Hypothalamus (tissue), 51 donors: ENCODE data around the gene MRPL18.

Experiments
- DNase-seq, 51 donors: peaks; one replicate each; lab custom pipeline; 2025; lab: John Stamatoyannopoulos, UW

The MRPL18 gene

DNA sequence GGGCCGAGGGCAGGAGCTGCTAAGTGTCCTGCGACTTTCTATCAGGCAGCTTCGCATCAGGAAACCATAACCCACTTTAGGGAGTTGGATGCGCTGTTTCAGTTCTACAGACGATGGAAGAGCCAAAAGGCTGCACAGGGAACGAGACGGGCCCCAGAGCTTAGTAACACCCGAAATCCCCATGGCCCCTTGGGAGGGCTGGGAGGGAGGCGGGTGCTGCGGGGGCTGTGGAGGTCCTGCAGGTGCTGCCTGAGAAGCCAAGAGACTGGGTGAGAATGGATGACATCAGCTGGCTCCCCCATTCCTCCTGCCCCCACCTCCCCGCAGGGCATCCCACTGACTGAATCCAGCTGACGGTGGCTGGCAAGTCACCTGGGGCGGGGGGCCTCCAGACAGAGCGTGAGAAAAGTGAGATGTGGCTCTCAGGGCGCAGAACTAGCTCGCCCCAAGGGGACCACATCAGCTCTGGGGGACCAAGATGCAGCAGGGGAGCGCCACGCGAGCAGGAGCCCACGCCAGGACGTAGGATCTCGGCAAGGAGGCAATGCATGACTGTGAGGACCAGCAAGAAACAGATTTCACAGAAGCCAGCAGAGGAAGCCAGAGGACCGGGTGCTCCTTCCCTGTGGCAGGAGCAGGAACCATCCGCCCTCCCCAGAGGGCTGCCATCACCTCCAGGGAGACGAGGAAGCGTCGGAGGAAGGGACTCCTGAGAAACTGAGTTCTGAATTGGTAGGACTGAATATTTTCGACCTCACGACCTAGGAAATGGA is 46.6 kb downstream of the MRPL18 start:
- DNase-seq, result no peak

- no peak for DNase-seq
Measured at GRCh38 chr6:159837511-159837910, 47.2 kb downstream of the MRPL18 start.

DNA sequence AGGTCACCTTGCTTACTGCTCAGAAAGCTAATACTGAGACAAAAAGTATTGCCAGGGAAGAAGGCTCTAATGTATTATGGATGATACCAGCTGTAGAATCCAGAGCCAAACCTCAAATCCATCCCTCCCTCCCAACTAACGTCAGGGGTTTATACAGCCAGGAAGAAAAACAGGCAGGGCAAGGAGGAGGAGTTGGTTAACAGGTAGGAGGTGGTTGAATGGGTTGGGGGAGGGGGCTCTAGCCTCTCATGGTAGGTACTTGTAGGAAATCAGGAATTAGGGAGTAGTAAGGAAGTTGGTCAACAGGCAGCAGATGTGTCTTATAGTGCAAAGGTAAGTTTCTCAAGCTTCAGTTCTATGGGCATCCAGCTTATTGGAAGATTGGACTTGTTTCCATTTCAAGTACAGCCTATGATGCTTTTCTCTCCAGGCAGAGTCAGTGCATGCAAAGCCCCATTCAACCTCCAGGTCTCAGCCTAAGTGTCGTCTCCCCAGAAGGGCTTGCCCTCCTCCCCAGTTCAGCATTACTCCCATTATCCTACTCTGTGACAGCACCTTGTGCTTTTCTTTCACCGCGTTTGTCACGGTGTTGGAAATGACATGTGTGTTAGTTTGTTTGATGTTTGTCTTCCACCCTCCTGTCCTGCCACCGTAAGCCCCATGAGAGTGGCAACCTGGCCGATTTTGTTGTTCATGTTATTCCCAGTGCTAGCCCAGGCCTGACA is 47.9 kb downstream of the MRPL18 start:
- DNase-seq, result no peak

DNA sequence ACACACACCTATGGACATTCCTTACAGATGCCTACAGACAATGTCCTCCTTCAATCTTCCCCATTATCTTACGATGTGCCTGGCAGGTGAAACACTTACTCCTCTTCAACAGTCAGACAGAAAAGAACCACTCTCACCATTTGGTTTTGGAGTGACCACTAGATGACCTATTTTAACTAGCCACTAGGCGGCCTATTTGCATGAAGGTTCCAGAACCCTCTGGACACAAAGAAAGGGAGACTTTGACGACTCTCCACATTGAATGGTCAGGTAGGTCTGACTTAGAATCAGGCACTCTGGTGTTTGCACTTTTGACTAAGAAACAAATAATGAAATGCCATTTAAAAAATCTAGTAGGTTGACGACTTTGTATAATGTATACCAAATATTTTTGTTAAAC is 51.8 kb downstream of the MRPL18 start:
- DNase-seq, result no peak

DNA sequence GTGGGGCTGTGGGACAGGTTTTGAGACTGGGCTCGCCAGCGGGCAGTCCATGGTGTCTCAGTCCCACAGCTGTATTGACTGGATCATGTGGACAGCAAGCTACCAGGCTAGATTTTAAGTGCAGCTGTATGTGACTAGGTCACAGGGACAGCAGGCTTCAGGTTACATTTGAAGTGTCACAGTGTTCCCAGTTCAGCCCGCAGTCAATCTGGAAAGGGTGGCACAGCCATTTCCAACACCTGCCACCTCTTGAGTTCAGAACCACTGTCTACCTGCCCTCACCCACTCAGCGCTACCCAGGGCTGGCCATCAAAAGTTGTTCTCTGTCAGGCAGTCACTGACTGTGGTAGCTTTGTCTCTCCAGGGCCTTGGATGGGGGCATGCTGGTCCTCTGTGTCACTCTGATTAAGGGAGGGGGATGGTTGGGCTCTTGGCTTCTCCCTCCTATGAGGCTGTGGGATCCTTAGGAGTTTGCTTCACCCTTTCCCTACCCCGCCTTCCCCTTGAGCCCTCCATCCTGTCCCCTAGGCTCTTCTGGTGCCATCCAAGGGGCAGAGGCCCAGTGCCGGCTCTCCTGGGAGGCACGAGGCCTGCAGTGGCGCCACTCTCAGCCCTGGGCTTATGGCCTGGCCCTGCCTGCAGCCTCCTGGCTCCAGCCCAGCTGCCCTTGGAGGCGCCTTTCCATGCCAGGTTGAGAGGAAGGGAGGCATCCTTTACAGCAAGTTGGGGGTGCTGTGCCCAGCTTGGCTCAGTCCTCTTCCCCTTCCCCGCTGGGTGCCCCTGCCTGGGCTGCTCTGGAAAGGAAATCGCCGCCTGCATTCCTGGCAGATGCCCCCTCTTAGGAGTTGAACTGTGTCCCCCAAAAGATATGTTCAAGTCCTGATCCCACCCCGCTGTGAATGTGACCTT is 54.7 kb downstream of the MRPL18 start:
- DNase-seq, result no peak
